ENCODE measurements around the gene BTG1. TPM values are rescaled to one million over a fixed set of nuclear protein-coding genes. Genes with fewer than 3 reads are reported as not detected.

BTG1 gene
- total and polyA plus RNA-seq, 2 of the 8 experiments (the other 6 are each of a cell fraction or from before 2014, with no cell fraction given) = 17.1 to 32.7 TPM

DNA sequence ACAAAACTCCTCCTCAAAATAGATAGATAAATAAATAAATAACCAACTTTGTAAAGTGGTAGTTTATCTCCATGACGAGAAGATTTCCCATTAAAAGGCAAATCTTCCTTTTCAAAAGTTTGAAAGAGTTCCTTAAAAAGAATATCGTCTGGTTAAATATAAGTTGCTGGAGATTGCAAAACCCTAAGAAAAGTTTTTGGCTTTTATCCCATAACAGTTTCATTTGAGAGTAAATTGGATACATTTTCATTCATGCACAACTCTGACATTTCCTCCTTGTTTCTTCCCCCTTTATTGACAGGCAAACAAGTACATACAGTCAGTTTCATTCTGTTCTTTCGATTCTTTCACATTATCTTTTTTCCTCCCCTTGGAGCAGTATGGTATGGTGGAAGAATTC lies 45.4 kb upstream of the BTG1 start (continued):
- TF ChIP-seq CHD7 (IDR thresholded peaks at IDR 0.05; ENCODE audit: insufficient replicate concordance, low read length) (no peak), KDM5A (IDR thresholded peaks at IDR 0.05; ENCODE audit: low read length) (no peak), SIX5 (IDR thresholded peaks at IDR 0.05; ENCODE audit: low read depth, low read length) (no peak), RNF2 (IDR thresholded peaks at IDR 0.05; ENCODE audit: borderline replicate concordance, low read depth, low read length, missing control alignments, poor library complexity, severe bottlenecking) (no peak), SP4 (IDR thresholded peaks at IDR 0.05; ENCODE audit: low read length) (no peak)
